Hepatocyte (in vitro differentiated cells): ENCODE measurements around the gene CYP2U1.

Source experiments
- CTCF ChIP-seq: fragments of 200-600 bp; sonication (generic); IDR thresholded peaks from 2 replicates; pipeline ENCODE4 v1.5.1; 2016; ENCODE audit warnings: antibody characterized with exemption, mild to moderate bottlenecking; ENCODE audit not compliant: poor library complexity
- EZH2 ChIP-seq: fragments of 200-600 bp; sonication (generic); IDR thresholded peaks from 2 replicates; pipeline ENCODE4 v1.6.1; 2016; ENCODE audit warnings: antibody characterized with exemption, mild to moderate bottlenecking, borderline replicate concordance
- EZH2phosphoT487 ChIP-seq: fragments of 200-600 bp; sonication (generic); IDR thresholded peaks from one replicate; pipeline ENCODE4 v1.6.1; 2018; ENCODE audit warnings: antibody characterized with exemption, mild to moderate bottlenecking, low read depth, moderate library complexity; ENCODE audit not compliant: unreplicated experiment, severe bottlenecking

GRCh38 chr4:107988763-107989035, 57.4 kb downstream of the CYP2U1 start:
- no peak for TF ChIP-seq CTCF
- TF ChIP-seq EZH2, result no peak
- no peak for TF ChIP-seq EZH2phosphoT487
